HepG2 (cell line): ENCODE results near the gene USP40.

Experiments used
- IRF2 ChIP-seq: IDR thresholded peaks from 2 replicates; pipeline ENCODE4 v1.6.1; 2018; ENCODE audit warnings: missing genetic modification reagents, missing compliant biosample characterization
- NFRKB ChIP-seq: fragments of 450-650 bp; IDR thresholded peaks from 2 replicates; pipeline ENCODE4 v1.6.1; 2017
- NR2F2 ChIP-seq: IDR thresholded peaks from 2 replicates; pipeline ENCODE4 v1.6.1; 2012; ENCODE audit warnings: low read depth, inconsistent platforms, borderline replicate concordance
- NR2F6 ChIP-seq, 2 experiments: IDR thresholded peaks; 2 replicates each; pipeline ENCODE4 v1.6.1; 2016; ENCODE audit warnings: antibody characterized with exemption in 1 of 2, mild to moderate bottlenecking in 1 of 2
- PHF20 ChIP-seq: sonication (generic); formaldehyde crosslinking; IDR thresholded peaks from 2 replicates; pipeline ENCODE4 v1.5.0; 2020; ENCODE audit warnings: mild to moderate bottlenecking, missing genetic modification reagents
- SRF ChIP-seq: IDR thresholded peaks from 2 replicates; pipeline ENCODE4 v1.6.1; 2011; ENCODE audit warnings: mild to moderate bottlenecking, low read depth, low read length, moderate library complexity
- TAF1 ChIP-seq: sonication (generic); formaldehyde crosslinking; IDR thresholded peaks from 2 replicates; pipeline ENCODE4 v1.4.0; 2020; ENCODE audit warnings: missing genetic modification reagents
- TSC22D2 ChIP-seq: sonication (generic); formaldehyde crosslinking; IDR thresholded peaks from 2 replicates; pipeline ENCODE4 v1.5.1; 2020; ENCODE audit warnings: missing genetic modification reagents, mild to moderate bottlenecking, borderline replicate concordance
- ZNF12 ChIP-seq: sonication (generic); formaldehyde crosslinking; IDR thresholded peaks from 2 replicates; pipeline ENCODE4 v1.5.0; 2020; ENCODE audit warnings: missing genetic modification reagents
- ZNF761 ChIP-seq: sonication (generic); formaldehyde crosslinking; conservative IDR thresholded peaks from 2 replicates; pipeline ENCODE4 v1.4.0; 2020; ENCODE audit warnings: mild to moderate bottlenecking, missing genetic modification reagents
- TF ChIP-seq, protein P1 (sequence below): sonication (generic); formaldehyde crosslinking; IDR thresholded peaks from 2 replicates; pipeline ENCODE4 v1.4.0; 2020; ENCODE audit warnings: missing genetic modification reagents
- TF ChIP-seq, protein P2 (sequence below): sonication (generic); formaldehyde crosslinking; IDR thresholded peaks from 2 replicates; pipeline ENCODE4 v1.5.0; 2020; ENCODE audit warnings: mild to moderate bottlenecking, missing genetic modification reagents, moderate library complexity
- TF ChIP-seq, protein P3 (sequence below): sonication (generic); formaldehyde crosslinking; conservative IDR thresholded peaks from 2 replicates; pipeline ENCODE4 v1.4.0; 2020; ENCODE audit warnings: mild to moderate bottlenecking, missing genetic modification reagents, moderate library complexity

DNA sequence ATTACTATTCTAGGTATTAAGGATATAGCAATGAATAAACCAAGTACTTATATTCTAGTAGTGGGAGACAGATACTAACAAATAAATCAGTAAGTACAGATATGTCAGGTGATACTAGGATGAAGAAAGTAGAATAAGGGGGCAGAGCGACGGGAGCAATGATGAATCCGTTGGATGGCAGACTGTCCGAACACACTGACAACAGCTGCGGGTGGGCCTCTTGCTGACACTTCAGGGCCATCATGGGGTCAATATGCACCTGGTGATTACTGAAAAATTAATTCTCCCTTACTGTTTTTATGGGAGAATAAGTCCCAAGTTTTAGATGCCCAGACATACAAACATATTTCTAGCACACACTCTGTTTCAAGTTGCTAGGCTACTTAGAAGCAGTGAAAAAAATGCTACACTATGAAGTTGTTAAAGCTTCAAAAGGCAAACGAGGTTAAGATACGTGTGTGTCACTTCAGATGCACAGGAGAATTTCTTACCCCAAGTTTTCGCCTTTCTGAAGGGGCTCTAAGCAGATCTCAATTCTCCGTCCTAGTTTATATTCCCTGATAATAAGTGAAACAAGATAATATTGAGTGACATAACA lies 78.7 kb downstream of the USP40 start:
- no peak for TF ChIP-seq NR2F6 (IDR thresholded peaks at IDR 0.05)
- no peak for TF ChIP-seq NR2F6 (CRISPR knock-in tag; IDR thresholded peaks at IDR 0.05)
- no peak for TF ChIP-seq ZNF12 (CRISPR knock-in tag)
- no peak for TF ChIP-seq NFRKB
- TF ChIP-seq, protein P1, sequence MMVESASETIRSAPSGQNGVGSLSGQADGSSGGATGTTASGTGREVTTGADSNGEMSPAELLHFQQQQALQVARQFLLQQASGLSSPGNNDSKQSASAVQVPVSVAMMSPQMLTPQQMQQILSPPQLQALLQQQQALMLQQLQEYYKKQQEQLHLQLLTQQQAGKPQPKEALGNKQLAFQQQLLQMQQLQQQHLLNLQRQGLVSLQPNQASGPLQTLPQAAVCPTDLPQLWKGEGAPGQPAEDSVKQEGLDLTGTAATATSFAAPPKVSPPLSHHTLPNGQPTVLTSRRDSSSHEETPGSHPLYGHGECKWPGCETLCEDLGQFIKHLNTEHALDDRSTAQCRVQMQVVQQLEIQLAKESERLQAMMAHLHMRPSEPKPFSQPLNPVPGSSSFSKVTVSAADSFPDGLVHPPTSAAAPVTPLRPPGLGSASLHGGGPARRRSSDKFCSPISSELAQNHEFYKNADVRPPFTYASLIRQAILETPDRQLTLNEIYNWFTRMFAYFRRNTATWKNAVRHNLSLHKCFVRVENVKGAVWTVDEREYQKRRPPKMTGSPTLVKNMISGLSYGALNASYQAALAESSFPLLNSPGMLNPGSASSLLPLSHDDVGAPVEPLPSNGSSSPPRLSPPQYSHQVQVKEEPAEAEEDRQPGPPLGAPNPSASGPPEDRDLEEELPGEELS (CRISPR knock-in tag): no peak
- TF ChIP-seq, protein P2, sequence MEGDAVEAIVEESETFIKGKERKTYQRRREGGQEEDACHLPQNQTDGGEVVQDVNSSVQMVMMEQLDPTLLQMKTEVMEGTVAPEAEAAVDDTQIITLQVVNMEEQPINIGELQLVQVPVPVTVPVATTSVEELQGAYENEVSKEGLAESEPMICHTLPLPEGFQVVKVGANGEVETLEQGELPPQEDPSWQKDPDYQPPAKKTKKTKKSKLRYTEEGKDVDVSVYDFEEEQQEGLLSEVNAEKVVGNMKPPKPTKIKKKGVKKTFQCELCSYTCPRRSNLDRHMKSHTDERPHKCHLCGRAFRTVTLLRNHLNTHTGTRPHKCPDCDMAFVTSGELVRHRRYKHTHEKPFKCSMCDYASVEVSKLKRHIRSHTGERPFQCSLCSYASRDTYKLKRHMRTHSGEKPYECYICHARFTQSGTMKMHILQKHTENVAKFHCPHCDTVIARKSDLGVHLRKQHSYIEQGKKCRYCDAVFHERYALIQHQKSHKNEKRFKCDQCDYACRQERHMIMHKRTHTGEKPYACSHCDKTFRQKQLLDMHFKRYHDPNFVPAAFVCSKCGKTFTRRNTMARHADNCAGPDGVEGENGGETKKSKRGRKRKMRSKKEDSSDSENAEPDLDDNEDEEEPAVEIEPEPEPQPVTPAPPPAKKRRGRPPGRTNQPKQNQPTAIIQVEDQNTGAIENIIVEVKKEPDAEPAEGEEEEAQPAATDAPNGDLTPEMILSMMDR: no peak
- no peak for TF ChIP-seq TAF1 (CRISPR knock-in tag)
- TF ChIP-seq NR2F2: no peak
- TF ChIP-seq SRF: no peak
- no peak for TF ChIP-seq ZNF761
- no peak for TF ChIP-seq IRF2 (CRISPR knock-in tag)
- TF ChIP-seq, protein P3, sequence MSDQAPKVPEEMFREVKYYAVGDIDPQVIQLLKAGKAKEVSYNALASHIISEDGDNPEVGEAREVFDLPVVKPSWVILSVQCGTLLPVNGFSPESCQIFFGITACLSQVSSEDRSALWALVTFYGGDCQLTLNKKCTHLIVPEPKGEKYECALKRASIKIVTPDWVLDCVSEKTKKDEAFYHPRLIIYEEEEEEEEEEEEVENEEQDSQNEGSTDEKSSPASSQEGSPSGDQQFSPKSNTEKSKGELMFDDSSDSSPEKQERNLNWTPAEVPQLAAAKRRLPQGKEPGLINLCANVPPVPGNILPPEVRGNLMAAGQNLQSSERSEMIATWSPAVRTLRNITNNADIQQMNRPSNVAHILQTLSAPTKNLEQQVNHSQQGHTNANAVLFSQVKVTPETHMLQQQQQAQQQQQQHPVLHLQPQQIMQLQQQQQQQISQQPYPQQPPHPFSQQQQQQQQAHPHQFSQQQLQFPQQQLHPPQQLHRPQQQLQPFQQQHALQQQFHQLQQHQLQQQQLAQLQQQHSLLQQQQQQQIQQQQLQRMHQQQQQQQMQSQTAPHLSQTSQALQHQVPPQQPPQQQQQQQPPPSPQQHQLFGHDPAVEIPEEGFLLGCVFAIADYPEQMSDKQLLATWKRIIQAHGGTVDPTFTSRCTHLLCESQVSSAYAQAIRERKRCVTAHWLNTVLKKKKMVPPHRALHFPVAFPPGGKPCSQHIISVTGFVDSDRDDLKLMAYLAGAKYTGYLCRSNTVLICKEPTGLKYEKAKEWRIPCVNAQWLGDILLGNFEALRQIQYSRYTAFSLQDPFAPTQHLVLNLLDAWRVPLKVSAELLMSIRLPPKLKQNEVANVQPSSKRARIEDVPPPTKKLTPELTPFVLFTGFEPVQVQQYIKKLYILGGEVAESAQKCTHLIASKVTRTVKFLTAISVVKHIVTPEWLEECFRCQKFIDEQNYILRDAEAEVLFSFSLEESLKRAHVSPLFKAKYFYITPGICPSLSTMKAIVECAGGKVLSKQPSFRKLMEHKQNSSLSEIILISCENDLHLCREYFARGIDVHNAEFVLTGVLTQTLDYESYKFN (CRISPR knock-in tag): no peak
- TF ChIP-seq PHF20: no peak
- TF ChIP-seq TSC22D2 (CRISPR knock-in tag): no peak
